ENCODE results near the gene FGF5.

DNA sequence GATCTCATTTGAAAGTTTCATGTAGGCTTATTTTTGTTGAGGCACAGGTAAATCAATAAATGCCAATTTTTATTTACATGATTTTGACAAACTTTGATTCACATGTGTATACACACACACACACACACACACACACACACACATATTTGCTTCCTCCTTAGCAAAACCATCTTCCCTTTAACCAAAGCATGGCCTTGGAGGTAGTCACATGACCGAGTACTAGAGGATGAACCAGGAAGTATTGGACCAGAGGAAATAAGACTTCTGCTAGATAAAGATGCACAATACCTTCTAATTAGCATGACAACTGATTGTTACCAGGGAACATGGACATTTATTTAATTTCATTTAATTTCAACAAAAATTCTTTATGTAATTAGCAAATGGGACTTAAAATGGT is 45.7 kb downstream of the FGF5 start:
- TF ChIP-seq, protein P1, sequence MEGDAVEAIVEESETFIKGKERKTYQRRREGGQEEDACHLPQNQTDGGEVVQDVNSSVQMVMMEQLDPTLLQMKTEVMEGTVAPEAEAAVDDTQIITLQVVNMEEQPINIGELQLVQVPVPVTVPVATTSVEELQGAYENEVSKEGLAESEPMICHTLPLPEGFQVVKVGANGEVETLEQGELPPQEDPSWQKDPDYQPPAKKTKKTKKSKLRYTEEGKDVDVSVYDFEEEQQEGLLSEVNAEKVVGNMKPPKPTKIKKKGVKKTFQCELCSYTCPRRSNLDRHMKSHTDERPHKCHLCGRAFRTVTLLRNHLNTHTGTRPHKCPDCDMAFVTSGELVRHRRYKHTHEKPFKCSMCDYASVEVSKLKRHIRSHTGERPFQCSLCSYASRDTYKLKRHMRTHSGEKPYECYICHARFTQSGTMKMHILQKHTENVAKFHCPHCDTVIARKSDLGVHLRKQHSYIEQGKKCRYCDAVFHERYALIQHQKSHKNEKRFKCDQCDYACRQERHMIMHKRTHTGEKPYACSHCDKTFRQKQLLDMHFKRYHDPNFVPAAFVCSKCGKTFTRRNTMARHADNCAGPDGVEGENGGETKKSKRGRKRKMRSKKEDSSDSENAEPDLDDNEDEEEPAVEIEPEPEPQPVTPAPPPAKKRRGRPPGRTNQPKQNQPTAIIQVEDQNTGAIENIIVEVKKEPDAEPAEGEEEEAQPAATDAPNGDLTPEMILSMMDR (IDR thresholded peaks at IDR 0.05; ENCODE audit: low read depth, low read length) = no peak
- TF ChIP-seq POLR2A (IDR thresholded peaks at IDR 0.05; ENCODE audit: extremely low read depth, insufficient read length) = no peak
- TF ChIP-seq, protein P2, sequence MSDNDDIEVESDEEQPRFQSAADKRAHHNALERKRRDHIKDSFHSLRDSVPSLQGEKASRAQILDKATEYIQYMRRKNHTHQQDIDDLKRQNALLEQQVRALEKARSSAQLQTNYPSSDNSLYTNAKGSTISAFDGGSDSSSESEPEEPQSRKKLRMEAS (IDR thresholded peaks at IDR 0.05; ENCODE audit: low read depth, low read length) = no peak
- no peak for TF ChIP-seq MYC (IDR thresholded peaks at IDR 0.05; ENCODE audit: low read depth, low read length)
